Measurements from ENCODE around the gene CNOT6L.

CNOT6L gene

DNA sequence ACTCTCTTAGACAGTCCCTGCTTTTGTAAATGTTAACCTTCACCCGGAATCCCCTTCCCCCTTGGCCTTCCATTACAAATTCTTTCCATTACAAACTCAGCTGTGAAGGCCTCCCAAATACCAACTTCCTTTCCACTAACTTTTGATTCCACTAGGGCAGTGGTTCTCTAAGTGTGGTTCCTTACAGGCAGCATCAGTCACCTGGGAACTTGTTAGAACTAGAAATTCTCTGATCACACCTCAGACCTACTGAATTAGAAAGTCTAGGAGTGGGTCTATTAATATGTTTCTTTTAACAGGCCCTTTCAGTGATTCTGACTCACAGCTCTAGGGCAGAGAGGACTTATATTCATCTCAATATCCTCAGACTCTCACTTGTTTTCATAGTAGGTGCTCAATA lies 24.5 kb upstream of the CNOT6L start:
- no peaks in the 10 kb centered on the region for H3K27me3 Mint-ChIP-seq
- DNase-seq = no peak
- peak overlapping the region in 1 of 2 donors; percentile 17 for H3K4me3 Mint-ChIP-seq
- peak overlapping the region in 1 of 2 donors; percentile 3 for H3K27ac Mint-ChIP-seq
- peaks cover 22% of the 10 kb centered on the region for H3K4me1 Mint-ChIP-seq
- ATAC-seq = peak; percentile 96
- H3K9me3 Mint-ChIP-seq = no peaks in the 10 kb centered on the region

DNA sequence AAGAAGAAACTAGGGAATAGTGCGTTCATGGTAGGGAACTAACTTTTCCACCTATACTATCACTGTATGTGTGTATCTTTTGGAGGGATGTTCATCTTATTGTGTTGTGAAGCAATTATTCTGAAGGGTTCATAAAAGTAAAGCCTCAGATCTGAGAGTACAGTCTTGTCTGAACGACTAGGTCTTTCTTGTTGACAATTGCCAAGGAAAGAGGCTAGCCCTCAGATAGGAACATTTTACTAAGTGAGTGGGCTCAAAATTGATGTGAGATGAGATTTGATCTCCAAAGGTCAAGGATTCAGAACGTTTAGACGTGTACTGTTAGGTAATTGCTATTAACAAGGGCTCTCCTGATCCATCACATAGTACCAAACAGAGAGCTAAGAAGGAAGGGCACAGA lies 15.2 kb upstream of the CNOT6L start:
- Mint-ChIP-seq H3K27me3 (no peaks in the 10 kb centered on the region), H3K27ac (no peak overlapping the region), H3K9me3 (no peaks in the 10 kb centered on the region), H3K4me3 (no peak overlapping the region), H3K4me1 (peaks cover 15% of the 10 kb centered on the region)
- ATAC-seq = no peak
- no peak for DNase-seq

DNA sequence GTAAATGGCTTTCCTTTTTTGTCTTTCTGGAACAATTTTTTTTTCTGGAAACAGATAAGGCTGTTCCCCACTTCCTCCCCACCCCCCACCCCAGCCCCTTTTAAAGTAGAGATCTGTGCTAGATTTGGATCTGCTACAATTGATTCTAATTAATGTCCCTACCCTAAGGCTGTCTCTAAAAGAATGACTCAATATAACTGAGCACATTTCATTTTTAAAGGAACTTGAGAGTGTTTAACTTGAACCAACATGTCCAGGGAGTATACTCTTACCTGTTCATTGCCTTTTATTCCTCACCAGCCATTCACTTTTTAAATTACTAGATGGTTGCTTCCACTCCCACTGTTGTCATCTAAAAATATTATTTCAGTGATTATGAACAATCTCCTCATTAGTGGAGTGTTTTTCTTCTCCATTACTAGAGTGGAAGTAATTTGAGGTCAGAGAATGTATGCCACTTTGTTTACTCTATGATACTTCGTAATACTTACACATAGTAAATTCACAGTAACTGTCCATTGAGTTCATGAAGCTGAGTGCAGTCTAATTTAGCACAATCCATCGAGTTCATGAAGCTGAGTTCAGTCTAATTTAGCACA lies 14.1 kb upstream of the CNOT6L start:
- H3K4me1 Mint-ChIP-seq = peaks cover 19% of the 10 kb centered on the region
- no peak overlapping the region for H3K27ac Mint-ChIP-seq
- no peaks in the 10 kb centered on the region for H3K9me3 Mint-ChIP-seq
- DNase-seq (no peak), ATAC-seq (no peak)
- no peaks in the 10 kb centered on the region for H3K27me3 Mint-ChIP-seq
- H3K4me3 Mint-ChIP-seq = no peak overlapping the region

DNA sequence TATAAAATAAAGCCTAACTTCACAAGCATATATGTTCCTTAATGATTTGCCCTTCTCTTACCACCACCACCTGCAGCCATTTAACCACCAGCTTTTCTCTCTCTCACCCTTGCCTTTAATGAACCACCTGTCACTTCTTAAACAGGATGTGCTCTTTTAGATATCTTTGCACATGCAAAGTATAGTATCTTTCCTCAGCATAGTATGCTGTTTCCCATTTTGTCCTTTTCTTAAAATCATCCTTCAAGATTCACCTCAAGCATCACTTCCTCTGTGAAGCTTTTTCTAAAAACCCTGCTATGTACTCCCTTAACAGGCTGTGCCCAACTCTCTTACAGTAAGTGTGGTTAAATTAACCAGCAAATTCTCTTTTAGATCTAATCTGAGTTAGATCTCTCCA lies 8.2 kb upstream of the CNOT6L start:
- Mint-ChIP-seq H3K4me1 (peaks cover 38% of the 10 kb centered on the region), H3K27me3 (no peaks in the 10 kb centered on the region), H3K9me3 (peaks cover 5 to 6% of the 10 kb centered on the region in 2 donors), H3K4me3 (peak overlapping the region; percentile 1 to 23), H3K27ac (peak overlapping the region; percentile 0 to 80)
- ATAC-seq (peak; percentile 80), DNase-seq (no peak)

DNA sequence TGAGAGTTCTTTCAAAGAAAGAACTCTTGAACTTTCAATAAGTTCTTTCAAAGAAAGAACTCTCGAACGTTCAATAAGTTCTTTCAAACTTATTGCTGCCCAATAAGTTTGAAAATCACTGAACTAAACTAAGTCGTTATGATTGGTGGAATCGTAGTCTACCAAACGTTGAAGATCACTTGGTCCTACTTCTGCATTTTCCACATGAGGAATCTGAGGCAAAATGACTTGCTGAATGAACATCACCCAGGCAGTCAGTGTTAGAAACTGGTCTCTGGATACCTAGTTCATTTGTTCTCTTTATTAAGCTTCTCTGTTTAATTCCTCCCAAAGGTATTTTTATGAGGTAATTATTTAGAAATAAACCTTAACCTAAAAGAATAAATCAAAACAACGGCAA lies 7.1 kb upstream of the CNOT6L start:
- Mint-ChIP-seq H3K4me3 (no peak overlapping the region), H3K27ac (no peak overlapping the region), H3K4me1 (peaks cover 49% of the 10 kb centered on the region), H3K27me3 (no peaks in the 10 kb centered on the region), H3K9me3 (peaks cover 5 to 6% of the 10 kb centered on the region in 2 donors)
- ATAC-seq (no peak), DNase-seq (no peak)

DNA sequence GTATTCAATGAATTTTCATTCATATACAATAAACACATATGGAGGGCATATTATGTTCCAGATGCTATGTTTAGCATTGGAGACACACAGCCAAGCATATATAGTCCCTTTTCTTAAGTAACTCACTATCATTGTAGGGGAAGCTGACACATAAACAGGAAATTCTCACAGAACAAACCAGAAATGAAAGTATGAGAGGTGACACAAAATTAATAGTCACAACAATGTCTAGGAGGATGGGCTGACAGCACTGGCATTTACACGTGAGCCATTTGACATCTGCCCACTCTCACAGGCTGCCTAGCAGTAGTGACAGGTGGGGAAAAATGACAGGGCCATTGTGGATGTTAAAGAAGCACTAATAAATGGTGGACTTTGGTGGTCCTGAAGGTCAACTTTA lies 2.6 kb upstream of the CNOT6L start:
- no peaks in the 10 kb centered on the region for H3K27me3 Mint-ChIP-seq
- DNase-seq (peak; percentile 29 to 59), ATAC-seq (peak; percentile 18)
- peaks cover 42% of the 10 kb centered on the region for H3K4me1 Mint-ChIP-seq
- peaks cover 5 to 6% of the 10 kb centered on the region in 2 donors for H3K9me3 Mint-ChIP-seq
- peak overlapping the region; percentile 86 to 95 for H3K4me3 Mint-ChIP-seq
- H3K27ac Mint-ChIP-seq = peak overlapping the region; percentile 99 to 100

DNA sequence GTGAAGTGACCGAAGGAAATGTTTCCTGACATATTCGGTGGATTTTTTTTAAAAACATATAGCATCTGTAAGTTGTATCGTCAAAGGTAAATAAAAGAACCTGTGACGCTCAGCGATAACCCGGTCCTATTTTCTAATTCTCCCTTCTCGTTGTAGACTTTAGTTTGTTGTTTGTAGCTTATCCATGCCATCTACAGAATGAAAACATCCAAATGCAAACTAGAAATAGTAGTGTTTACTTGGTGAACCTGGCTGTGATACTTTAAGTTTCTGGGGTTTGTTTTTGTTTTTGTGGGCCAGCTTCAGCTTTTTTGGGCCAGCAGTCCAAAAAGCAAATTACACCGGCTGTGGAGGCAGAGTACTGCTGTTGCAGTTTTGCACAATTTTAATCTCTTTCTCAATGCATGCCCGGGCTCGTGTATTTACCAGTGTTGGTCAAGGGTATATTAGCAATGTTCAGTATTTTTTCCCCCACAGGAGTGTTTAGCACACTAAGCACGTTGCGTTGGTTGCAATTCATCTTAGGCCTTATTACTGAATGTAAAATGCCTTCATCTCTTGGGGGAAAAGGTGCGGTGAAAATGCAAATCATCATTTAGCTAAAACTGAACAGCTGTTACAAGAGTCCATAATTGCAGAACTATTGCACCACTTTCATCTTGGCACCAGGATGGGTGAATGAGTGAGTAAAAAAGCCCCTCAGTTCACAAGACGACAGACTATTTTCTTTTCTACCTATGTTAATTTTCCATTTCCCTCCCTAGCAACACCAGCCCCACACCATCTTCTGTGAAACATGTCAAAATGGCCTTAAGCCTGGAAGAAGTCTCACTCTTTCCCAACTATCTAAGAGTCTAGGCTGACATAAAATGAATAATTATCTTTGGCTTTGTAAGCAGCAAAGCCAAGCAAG lies 1.7 kb upstream of the CNOT6L start:
- H3K4me3 Mint-ChIP-seq = peak overlapping the region; percentile 86 to 95
- peaks cover 5 to 6% of the 10 kb centered on the region in 2 donors for H3K9me3 Mint-ChIP-seq
- H3K27ac Mint-ChIP-seq = peak overlapping the region; percentile 99 to 100
- peak; percentile 43 for ATAC-seq
- peak; percentile 46 to 70 for DNase-seq
- peaks cover 43% of the 10 kb centered on the region for H3K4me1 Mint-ChIP-seq
- no peaks in the 10 kb centered on the region for H3K27me3 Mint-ChIP-seq

GRCh38 chr4:77819843-77820648 lies 878 bp upstream of the CNOT6L start:
- no peaks in the 10 kb centered on the region for H3K27me3 Mint-ChIP-seq
- peak overlapping the region; percentile 99 to 100 for H3K27ac Mint-ChIP-seq
- DNase-seq = peak; percentile 97 to 98
- H3K4me1 Mint-ChIP-seq = peaks cover 48% of the 10 kb centered on the region
- H3K9me3 Mint-ChIP-seq = peaks cover 3 to 4% of the 10 kb centered on the region in 2 donors
- ATAC-seq = peak; percentile 83
- H3K4me3 Mint-ChIP-seq = peak overlapping the region; percentile 86 to 95

- Mint-ChIP-seq H3K4me3 (peak overlapping the region; percentile 95 to 100), H3K9me3 (no peaks in the 10 kb centered on the region), H3K4me1 (peaks cover 49% of the 10 kb centered on the region), H3K27ac (peak overlapping the region; percentile 99 to 100), H3K27me3 (no peaks in the 10 kb centered on the region)
- DNase-seq = peak in 1 of 2 donors; percentile 81
- peak; percentile 10 for ATAC-seq
Observed at GRCh38 chr4:77819404-77819842, 255 bp upstream of the CNOT6L start.

GRCh38 chr4:77818073-77818601 lies 1.0 kb downstream of the CNOT6L start:
- peak; percentile 38 to 53 for DNase-seq
- no peaks in the 10 kb centered on the region for H3K9me3 Mint-ChIP-seq

DNA sequence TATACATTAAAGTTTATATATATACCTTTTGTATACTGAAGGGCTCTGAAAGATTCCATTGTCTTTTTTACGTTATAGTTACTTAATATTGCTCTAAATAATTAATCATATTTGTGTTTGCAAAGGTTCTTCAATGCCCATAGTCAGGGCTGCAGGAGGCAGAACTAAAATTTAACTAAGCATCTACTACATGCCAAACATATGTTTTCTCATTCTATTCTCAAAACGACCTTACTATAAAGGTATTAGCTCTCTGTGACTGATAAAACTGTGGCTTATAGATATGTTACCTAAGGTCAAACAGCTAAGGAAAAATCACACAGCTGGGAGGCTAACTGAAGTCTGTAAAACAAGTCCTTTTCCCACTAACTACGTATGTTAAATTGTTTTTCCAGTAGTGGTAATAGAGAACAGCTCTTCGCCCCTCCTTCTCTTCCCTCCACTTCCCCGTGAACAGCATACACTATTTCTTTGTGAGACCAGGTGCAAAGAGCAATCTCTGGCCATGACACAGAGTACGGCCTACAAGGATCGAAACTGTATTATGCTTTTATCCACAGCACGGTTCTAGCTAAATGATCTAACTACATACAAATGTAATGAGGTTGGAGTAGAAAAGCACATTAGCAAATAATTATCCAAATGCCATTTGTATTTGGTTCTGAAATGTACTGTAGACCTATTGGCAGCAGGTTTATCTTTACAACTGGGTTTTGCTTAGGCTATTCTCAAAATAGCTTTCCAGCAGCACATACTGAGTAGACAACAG lies 1.7 kb downstream of the CNOT6L start:
- peak overlapping the region; percentile 91 to 98 for H3K27ac Mint-ChIP-seq
- H3K9me3 Mint-ChIP-seq = no peaks in the 10 kb centered on the region
- H3K27me3 Mint-ChIP-seq = no peaks in the 10 kb centered on the region
- DNase-seq = no peak
- ATAC-seq = no peak
- H3K4me3 Mint-ChIP-seq = peak overlapping the region; percentile 93 to 100
- H3K4me1 Mint-ChIP-seq = peaks cover 62% of the 10 kb centered on the region

More at GRCh38 chr4:77818073-77818601, 1.0 kb downstream of the CNOT6L start:
- H3K27ac Mint-ChIP-seq = peak overlapping the region; percentile 91 to 98
- no peaks in the 10 kb centered on the region for H3K27me3 Mint-ChIP-seq
- peaks cover 62% of the 10 kb centered on the region for H3K4me1 Mint-ChIP-seq
- no peak for ATAC-seq
- peak overlapping the region; percentile 93 to 100 for H3K4me3 Mint-ChIP-seq

DNA sequence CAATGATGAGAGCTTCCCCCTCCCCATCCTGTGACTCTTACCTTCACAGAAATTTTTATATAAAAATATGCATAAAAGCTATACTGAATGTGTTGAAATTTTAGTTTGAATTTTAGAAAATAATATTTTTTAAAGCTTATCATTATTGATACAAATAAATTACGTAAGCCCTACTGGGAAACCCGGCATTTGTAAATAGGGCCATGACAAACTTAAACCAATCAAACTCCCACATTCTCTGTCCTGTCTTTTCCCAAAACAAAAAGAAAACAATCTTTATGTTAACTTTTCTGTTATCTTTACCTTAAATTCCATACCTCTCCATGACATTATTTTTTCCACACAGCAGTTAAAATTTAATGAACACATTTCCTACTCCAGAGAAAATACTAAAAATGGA lies 2.6 kb downstream of the CNOT6L start:
- Mint-ChIP-seq H3K4me3 (peak overlapping the region; percentile 60 to 73), H3K9me3 (no peaks in the 10 kb centered on the region), H3K27me3 (no peaks in the 10 kb centered on the region), H3K4me1 (peaks cover 60% of the 10 kb centered on the region), H3K27ac (no peak overlapping the region)
- ATAC-seq = no peak
- no peak for DNase-seq

DNA sequence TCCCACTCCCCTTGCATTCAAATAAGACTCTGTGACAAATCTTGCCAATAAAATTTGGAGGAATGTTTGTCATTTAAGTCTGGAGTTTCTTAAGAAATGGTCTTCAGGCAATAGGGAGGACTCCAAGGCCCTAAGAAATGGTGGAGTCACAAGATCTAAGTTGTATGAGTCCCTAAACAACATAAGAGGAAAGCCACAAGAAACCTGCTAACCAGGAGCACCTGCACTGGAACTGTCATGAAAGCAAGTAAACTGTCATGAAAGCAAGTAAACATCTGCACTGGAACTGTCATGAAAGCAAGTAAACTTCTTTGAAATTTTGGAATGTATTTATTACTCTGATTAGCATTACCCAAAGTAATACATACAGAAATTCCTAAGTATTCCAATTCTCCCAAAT lies 3.5 kb downstream of the CNOT6L start:
- Mint-ChIP-seq H3K4me1 (peaks cover 62% of the 10 kb centered on the region), H3K27ac (peak overlapping the region in 1 of 2 donors; percentile 44), H3K27me3 (no peaks in the 10 kb centered on the region), H3K9me3 (no peaks in the 10 kb centered on the region), H3K4me3 (peak overlapping the region; percentile 51 to 56)
- no peak for ATAC-seq
- DNase-seq = no peak

DNA sequence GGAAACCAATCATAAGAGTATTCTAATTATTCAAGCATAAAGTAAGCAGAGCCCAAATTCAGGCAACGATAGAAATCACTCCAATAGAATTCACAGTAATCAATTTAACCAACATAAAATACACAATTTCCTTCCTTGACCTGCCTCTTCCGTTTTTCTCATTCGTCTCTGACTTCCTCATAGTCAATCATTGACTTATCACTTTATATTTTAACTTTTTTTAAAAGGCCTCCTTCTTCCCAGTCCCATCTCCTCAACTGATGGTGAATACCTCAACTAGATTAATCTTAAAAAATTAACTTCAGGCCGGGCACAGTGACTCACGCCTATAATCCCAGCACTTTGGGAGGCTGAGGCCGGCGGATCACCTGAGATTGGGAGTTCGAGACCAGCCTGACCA lies 13.3 kb downstream of the CNOT6L start:
- Mint-ChIP-seq H3K27ac (peak overlapping the region; percentile 49 to 86), H3K9me3 (no peaks in the 10 kb centered on the region), H3K4me3 (peak overlapping the region; percentile 20 to 32), H3K27me3 (no peaks in the 10 kb centered on the region), H3K4me1 (peaks cover 71% of the 10 kb centered on the region)
- ATAC-seq (no peak), DNase-seq (no peak)

Measured in stimulated activated naive CD8-positive, alpha-beta T cell treated with anti-CD3 and anti-CD28 coated beads, Interleukin-15, amount 100 ng/mL, for 72 hours (primary cell).